Memory B cell (primary cell): ENCODE measurements around the gene ZNF780B.

Experiments
- ATAC-seq: fragments of 150-1000 bp; cut with Tn5 transposase; 2 replicates; pipeline ENCODE4 v1.10.0; 2021; ENCODE audit warnings: low read depth, mild to moderate bottlenecking, moderate library complexity
- DNase-seq, 2 donors: peaks; one replicate each; pipeline ENCODE4 v3.0.0; 2022; ENCODE audit warnings: low spot score in 2 of 2
- H3K27ac Mint-ChIP-seq: one replicate; pipeline ENCODE4 v1.8.0; 2022; ENCODE audit warnings: mild to moderate bottlenecking, moderate library complexity, mixed read lengths
- H3K27me3 Mint-ChIP-seq: one replicate; pipeline ENCODE4 v1.8.0; 2022; ENCODE audit warnings: mixed read lengths
- H3K36me3 Mint-ChIP-seq: one replicate; pipeline ENCODE4 v1.8.0; 2022; ENCODE audit warnings: mild to moderate bottlenecking, mixed read lengths
- H3K4me1 Mint-ChIP-seq: one replicate; pipeline ENCODE4 v1.8.0; 2022; ENCODE audit warnings: mixed read lengths
- H3K4me3 Mint-ChIP-seq: one replicate; pipeline ENCODE4 v1.8.0; 2022; ENCODE audit warnings: mild to moderate bottlenecking, moderate library complexity, mixed read lengths
- H3K9me3 Mint-ChIP-seq: one replicate; pipeline ENCODE4 v1.8.0; 2022; ENCODE audit warnings: mixed read lengths

ZNF780B gene

DNA sequence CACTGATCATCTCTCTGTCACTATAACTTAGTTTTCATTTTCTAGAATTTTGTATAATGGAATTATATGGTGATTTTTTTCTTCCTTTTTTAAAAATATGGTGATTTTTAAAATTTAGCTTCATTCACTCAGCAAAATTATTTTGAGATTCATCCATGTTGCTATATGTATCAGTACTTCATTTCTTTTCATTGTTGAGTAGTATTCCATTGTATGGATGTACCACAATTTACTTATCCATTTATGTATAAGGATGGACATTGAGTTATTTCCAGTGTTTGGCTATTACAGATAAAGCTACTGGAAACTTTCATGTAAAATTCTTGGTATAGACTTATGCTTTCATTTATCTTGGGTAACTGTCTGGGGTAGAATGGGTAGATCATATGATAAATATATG, 46.4 kb downstream of the ZNF780B start:
- no peaks in the 10 kb centered on the region for H3K4me1 Mint-ChIP-seq
- no peak overlapping the region for H3K27ac Mint-ChIP-seq
- peaks cover 23% of the 10 kb centered on the region for H3K9me3 Mint-ChIP-seq
- H3K36me3 Mint-ChIP-seq = peaks cover 67% of the 10 kb centered on the region
- no peak overlapping the region for H3K4me3 Mint-ChIP-seq
- ATAC-seq (no peak), DNase-seq (no peak)
- no peaks in the 10 kb centered on the region for H3K27me3 Mint-ChIP-seq

GRCh38 chr19:40006273-40006691, 49.7 kb downstream of the ZNF780B start:
- Mint-ChIP-seq H3K36me3 (peaks cover 44% of the 10 kb centered on the region), H3K4me1 (no peaks in the 10 kb centered on the region), H3K4me3 (no peak overlapping the region), H3K27me3 (no peaks in the 10 kb centered on the region), H3K27ac (no peak overlapping the region), H3K9me3 (peaks cover 8% of the 10 kb centered on the region)
- DNase-seq (no peak), ATAC-seq (no peak)

- no peak overlapping the region for H3K27ac Mint-ChIP-seq
- H3K4me1 Mint-ChIP-seq = no peaks in the 10 kb centered on the region
- peaks cover 41% of the 10 kb centered on the region for H3K36me3 Mint-ChIP-seq
- H3K4me3 Mint-ChIP-seq = no peak overlapping the region
- no peak for DNase-seq
- no peaks in the 10 kb centered on the region for H3K27me3 Mint-ChIP-seq
- ATAC-seq = no peak
- peaks cover 8% of the 10 kb centered on the region for H3K9me3 Mint-ChIP-seq
Observed at GRCh38 chr19:40005691-40006272, 50.2 kb downstream of the ZNF780B start.

DNA sequence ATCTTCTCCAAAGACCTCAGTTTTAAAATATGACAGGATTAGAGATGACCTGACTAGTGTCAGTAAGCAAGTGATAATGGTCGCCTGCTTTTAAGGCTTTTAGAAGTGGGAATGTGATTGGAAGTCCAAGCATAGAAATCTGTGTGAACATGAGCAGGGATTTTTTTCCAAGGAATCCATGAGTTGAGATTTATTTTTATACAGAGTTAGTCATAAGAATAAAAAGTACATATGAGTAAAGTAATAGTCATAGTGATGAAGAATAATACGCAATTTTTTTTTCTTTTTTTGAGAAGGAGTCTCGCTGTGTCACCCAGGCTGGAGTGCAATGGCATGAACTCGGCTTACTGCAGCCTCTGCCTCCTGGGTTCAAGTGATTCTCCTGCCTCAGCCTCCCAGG, 57.5 kb downstream of the ZNF780B start:
- ATAC-seq = no peak
- H3K27me3 Mint-ChIP-seq = no peaks in the 10 kb centered on the region
- H3K27ac Mint-ChIP-seq = peak overlapping the region; percentile 72

GRCh38 chr19:39997638-39998216, 58.3 kb downstream of the ZNF780B start:
- DNase-seq (no peak), ATAC-seq (no peak)
- H3K4me1 Mint-ChIP-seq = peaks cover 24% of the 10 kb centered on the region
- H3K9me3 Mint-ChIP-seq = peaks cover 3% of the 10 kb centered on the region
- peaks cover 14% of the 10 kb centered on the region for H3K36me3 Mint-ChIP-seq
- H3K27me3 Mint-ChIP-seq = no peaks in the 10 kb centered on the region
- H3K27ac Mint-ChIP-seq = peak overlapping the region; percentile 72
- H3K4me3 Mint-ChIP-seq = peak overlapping the region; percentile 92

More for the DNA sequence above, 57.5 kb downstream of the ZNF780B start:
- no peak for DNase-seq
- Mint-ChIP-seq H3K36me3 (peaks cover 7% of the 10 kb centered on the region), H3K9me3 (no peaks in the 10 kb centered on the region), H3K4me3 (peak overlapping the region; percentile 49), H3K4me1 (peaks cover 21% of the 10 kb centered on the region)

GRCh38 chr19:39996811-39997637, 59.0 kb downstream of the ZNF780B start, which contains the start of gene ZNF546:
TSS of gene ZNF546 (plus strand) at chr19:39997060. CDS start at chr19:39998327, 1,267 bp downstream.
- peaks cover 13% of the 10 kb centered on the region for H3K36me3 Mint-ChIP-seq
- peak; percentile 91 for ATAC-seq
- peak; percentile 76 to 85 for DNase-seq
- H3K9me3 Mint-ChIP-seq = peaks cover 3% of the 10 kb centered on the region
- H3K4me1 Mint-ChIP-seq = peaks cover 28% of the 10 kb centered on the region
- no peaks in the 10 kb centered on the region for H3K27me3 Mint-ChIP-seq
- peak within 1 kb of the TSS; percentile 72 for H3K27ac Mint-ChIP-seq
- peak within 1 kb of the TSS; percentile 92 for H3K4me3 Mint-ChIP-seq

- peaks cover 3% of the 10 kb centered on the region for H3K9me3 Mint-ChIP-seq
Observed at GRCh38 chr19:39996218-39996810, 59.7 kb downstream of the ZNF780B start.

DNA sequence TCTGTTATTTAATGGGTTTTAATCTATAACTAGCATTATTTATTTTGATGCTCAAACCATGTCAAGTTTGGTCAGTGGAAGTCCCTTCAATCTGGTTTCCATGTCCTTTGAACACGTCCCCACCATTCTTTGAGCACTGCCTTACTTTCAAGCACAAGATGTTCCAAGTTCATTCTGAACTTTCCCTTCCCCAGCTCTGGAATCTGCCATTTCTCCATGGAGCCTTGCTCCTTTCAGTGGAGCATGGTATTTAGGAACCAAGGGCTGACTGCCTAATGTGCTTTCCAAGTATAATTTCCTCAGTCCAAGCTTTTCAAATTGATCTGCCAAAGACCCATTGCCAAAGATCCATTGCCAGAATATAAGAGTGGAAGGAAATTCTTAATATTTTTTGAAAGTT, 60.2 kb downstream of the ZNF780B start:
- Mint-ChIP-seq H3K36me3 (peaks cover 13% of the 10 kb centered on the region), H3K9me3 (peaks cover 3% of the 10 kb centered on the region), H3K27me3 (no peaks in the 10 kb centered on the region), H3K4me3 (peak overlapping the region; percentile 42), H3K27ac (peak overlapping the region; percentile 72), H3K4me1 (peaks cover 31% of the 10 kb centered on the region)
- DNase-seq (no peak), ATAC-seq (no peak)

More at GRCh38 chr19:39996218-39996810, 59.7 kb downstream of the ZNF780B start:
- Mint-ChIP-seq H3K4me1 (peaks cover 31% of the 10 kb centered on the region), H3K36me3 (peaks cover 13% of the 10 kb centered on the region), H3K27me3 (no peaks in the 10 kb centered on the region), H3K27ac (peak overlapping the region; percentile 72), H3K4me3 (peak overlapping the region; percentile 92)
- DNase-seq = peak in 1 of 2 donors; percentile 7
- peak; percentile 46 for ATAC-seq

- no peak for ATAC-seq
- no peak overlapping the region for H3K27ac Mint-ChIP-seq
- H3K9me3 Mint-ChIP-seq = peaks cover 3% of the 10 kb centered on the region
- no peak overlapping the region for H3K4me3 Mint-ChIP-seq
- DNase-seq = no peak
- H3K36me3 Mint-ChIP-seq = peaks cover 13% of the 10 kb centered on the region
- no peaks in the 10 kb centered on the region for H3K27me3 Mint-ChIP-seq
- peaks cover 38% of the 10 kb centered on the region for H3K4me1 Mint-ChIP-seq
Observed at GRCh38 chr19:39994361-39994760, 61.7 kb downstream of the ZNF780B start.

DNA sequence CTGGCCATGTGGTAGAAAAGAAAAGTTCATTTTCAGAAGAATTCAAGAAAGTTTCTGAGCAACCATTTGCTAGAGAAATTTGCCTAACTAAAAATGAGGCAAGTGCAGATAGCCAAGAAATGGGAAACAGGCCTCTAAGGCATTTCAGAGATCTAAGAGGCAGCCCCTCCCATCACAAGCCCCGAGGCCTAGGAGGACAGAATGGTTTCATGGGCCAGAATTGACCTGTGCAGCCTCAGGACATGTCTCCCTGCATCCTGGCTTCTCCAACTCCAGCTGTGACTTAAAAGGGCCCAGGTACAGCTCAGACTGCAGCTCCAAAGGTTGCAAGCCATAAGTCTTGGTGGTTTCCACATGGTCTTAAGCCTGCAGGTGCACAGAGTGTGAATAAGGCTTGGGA, 62.4 kb downstream of the ZNF780B start:
- H3K4me1 Mint-ChIP-seq = peaks cover 40% of the 10 kb centered on the region
- peaks cover 3% of the 10 kb centered on the region for H3K9me3 Mint-ChIP-seq
- no peak overlapping the region for H3K27ac Mint-ChIP-seq
- no peak overlapping the region for H3K4me3 Mint-ChIP-seq
- DNase-seq (no peak), ATAC-seq (no peak)
- H3K36me3 Mint-ChIP-seq = peaks cover 16% of the 10 kb centered on the region
- no peaks in the 10 kb centered on the region for H3K27me3 Mint-ChIP-seq

DNA sequence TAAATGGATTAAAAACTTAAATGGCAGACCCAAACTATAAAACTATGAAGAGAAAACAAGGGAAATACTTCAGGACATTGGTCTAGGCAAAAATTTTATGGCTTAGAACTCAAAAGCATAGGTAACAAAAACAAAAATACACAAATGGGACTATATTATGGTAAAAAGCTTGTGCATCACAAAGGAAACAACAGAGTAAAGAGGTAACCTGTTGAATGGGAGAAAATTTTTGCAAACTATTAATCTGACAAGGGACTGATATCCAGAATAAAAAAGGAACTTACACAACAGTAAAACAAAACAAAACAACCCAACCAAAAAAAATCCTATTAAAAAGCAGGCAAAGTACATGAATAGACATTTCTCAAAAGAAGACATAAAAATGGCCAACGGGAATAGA, 68.4 kb downstream of the ZNF780B start:
- H3K36me3 Mint-ChIP-seq = peaks cover 26% of the 10 kb centered on the region
- H3K27me3 Mint-ChIP-seq = no peaks in the 10 kb centered on the region
- H3K4me1 Mint-ChIP-seq = peaks cover 15% of the 10 kb centered on the region
- no peak for ATAC-seq
- no peak for DNase-seq
- H3K9me3 Mint-ChIP-seq = peaks cover 14% of the 10 kb centered on the region
- H3K27ac Mint-ChIP-seq = no peak overlapping the region
- no peak overlapping the region for H3K4me3 Mint-ChIP-seq

DNA sequence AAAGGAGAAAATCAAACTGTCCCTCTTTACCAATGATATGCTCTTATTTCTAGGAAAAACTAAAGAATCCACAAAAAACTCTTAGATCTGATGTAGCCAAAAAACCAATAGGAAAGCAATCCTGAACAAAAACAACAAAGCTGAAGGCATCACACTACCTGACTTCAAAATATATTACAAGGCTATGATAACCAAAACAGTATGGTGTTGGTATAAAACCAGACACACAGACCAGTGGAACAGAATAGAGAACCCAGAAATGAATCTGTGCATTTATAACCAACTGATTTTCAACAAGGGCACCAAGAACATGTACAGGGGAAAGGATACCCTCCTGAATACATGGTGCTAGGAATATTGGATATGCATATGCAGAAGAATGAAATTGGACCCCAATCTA, 68.9 kb downstream of the ZNF780B start:
- Mint-ChIP-seq H3K27ac (no peak overlapping the region), H3K4me3 (no peak overlapping the region), H3K9me3 (peaks cover 14% of the 10 kb centered on the region), H3K4me1 (peaks cover 13% of the 10 kb centered on the region), H3K36me3 (peaks cover 29% of the 10 kb centered on the region), H3K27me3 (no peaks in the 10 kb centered on the region)
- DNase-seq = no peak
- no peak for ATAC-seq

GRCh38 chr19:39986643-39987042, 69.4 kb downstream of the ZNF780B start:
- DNase-seq (no peak), ATAC-seq (no peak)
- Mint-ChIP-seq H3K9me3 (peaks cover 14% of the 10 kb centered on the region), H3K27me3 (no peaks in the 10 kb centered on the region), H3K4me1 (peaks cover 10% of the 10 kb centered on the region), H3K4me3 (no peak overlapping the region), H3K36me3 (peaks cover 31% of the 10 kb centered on the region), H3K27ac (no peak overlapping the region)
